ENCODE data around the gene DNM1. TPM values are rescaled to one million over a fixed set of nuclear protein-coding genes. Genes with fewer than 3 reads are reported as not detected.
A peak's percentile ranks its signal among the peaks of the same experiment; 100 is the strongest.

DNM1 gene
- total RNA-seq, 4 donors from 2014 or later, result 8.6 to 22.3 (median 14.4) TPM

DNA sequence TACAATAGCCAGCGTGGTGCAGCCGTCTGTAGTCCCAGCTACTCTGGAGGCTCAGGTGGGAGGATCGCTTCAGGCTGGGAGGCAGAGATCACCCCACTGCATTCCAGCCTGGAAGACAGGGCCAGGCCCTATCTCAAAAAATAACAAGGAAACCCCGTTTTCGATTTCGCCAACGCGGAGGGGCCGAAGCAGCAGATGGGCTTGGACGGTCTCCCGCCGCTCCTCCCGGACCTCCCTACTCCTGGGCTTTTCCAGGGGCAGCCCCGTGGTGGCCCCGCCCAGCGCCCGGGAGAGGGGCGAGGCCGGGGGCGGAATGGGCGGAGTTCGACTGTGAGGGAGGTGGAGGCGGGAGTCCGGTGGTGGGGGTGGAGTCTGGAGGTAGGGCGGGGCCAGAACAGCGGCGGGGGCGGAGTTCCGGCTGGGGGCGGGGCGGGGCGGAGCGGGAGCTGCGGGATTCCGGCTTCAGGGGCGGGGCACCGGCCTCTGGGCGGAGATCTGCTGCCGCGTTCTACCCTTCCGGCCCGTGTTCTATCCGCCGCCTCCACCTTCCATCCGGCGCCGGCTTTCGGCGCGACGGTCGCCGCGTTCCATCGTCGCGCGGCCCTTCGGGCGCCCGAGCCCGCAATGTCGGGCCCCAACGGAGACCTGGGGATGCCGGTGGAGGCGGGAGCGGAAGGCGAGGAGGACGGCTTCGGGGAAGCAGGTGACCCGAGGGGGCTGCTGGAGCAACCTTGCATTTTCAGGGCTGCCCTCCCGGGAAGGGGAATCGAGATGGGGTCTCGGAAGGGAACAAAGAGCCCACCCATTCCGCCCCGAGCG lies 43.2 kb upstream of the DNM1 start, which contains the start of gene BBLN:
Gene BBLN (plus strand): TSS at position 482 of the 819 bp plus-strand sequence. CDS start 143 bp downstream, at position 625.
- Histone ChIP-seq H3K9me3 (no peaks in the 10 kb centered on the region), H3K27ac (peak within 1 kb of the TSS; percentile 10 to 79 (median 76)), H3K27me3 (no peaks in the 10 kb centered on the region), H3K4me1 (peaks cover 0 to 30% (median 7%) of the 10 kb centered on the region in 3 donors), H3K4me3 (peak within 1 kb of the TSS; percentile 51 to 79), H3K36me3 (peaks cover 0 to 25% of the 10 kb centered on the region in 2 donors)
- TF ChIP-seq POLR2A (IDR thresholded peaks at IDR 0.05) (peak; percentile 43 to 56), POLR2AphosphoS5 (IDR thresholded peaks at IDR 0.05) (peak; percentile 26), EP300 (IDR thresholded peaks at IDR 0.05) (no peak)
- TF ChIP-seq, protein P1, sequence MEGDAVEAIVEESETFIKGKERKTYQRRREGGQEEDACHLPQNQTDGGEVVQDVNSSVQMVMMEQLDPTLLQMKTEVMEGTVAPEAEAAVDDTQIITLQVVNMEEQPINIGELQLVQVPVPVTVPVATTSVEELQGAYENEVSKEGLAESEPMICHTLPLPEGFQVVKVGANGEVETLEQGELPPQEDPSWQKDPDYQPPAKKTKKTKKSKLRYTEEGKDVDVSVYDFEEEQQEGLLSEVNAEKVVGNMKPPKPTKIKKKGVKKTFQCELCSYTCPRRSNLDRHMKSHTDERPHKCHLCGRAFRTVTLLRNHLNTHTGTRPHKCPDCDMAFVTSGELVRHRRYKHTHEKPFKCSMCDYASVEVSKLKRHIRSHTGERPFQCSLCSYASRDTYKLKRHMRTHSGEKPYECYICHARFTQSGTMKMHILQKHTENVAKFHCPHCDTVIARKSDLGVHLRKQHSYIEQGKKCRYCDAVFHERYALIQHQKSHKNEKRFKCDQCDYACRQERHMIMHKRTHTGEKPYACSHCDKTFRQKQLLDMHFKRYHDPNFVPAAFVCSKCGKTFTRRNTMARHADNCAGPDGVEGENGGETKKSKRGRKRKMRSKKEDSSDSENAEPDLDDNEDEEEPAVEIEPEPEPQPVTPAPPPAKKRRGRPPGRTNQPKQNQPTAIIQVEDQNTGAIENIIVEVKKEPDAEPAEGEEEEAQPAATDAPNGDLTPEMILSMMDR (IDR thresholded peaks at IDR 0.05), result no peak
- WGBS, 2 donors (ENCODE audit: low coverage in 1 of 2), result 0% methylated on average over 2 to 3 of the region's 77 CpGs
- peak; percentile 96 for ATAC-seq

DNA sequence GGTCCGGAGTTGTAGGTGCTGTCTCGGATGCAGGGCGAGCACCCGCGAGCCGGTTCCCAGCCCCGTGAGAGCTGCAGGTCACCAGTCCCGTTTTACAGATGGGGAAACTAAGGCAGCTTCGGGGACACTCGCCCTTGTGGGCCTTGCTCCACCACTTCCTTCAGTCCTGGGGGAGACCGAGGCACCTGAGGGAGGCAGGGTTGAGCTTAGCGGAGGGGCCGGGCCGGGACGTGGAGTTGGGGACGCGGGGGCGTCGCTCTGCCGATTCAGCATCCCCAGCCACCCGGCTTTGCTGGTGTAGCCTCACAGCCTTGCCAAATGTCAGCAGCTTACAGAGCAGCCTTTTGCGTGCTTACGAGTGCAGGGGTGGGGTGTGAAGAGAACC lies 42.6 kb upstream of the DNM1 start:
- peak overlapping the region; percentile 10 to 79 (median 76) for H3K27ac ChIP-seq
- H3K9me3 ChIP-seq, result no peaks in the 10 kb centered on the region
- H3K4me3 ChIP-seq, result peak overlapping the region; percentile 51 to 79
- H3K4me1 ChIP-seq, result peaks cover 0 to 30% (median 7%) of the 10 kb centered on the region in 3 donors
- 0% methylated on average over 1 of the region's 23 CpGs; no CpG with 5 or more reads in 1 of the 2 donors for WGBS, 2 donors (ENCODE audit: low coverage in 1 of 2)
- TF ChIP-seq POLR2A (IDR thresholded peaks at IDR 0.05), result no peak
- TF ChIP-seq, protein P1 (IDR thresholded peaks at IDR 0.05), result no peak
- TF ChIP-seq EP300 (IDR thresholded peaks at IDR 0.05), result no peak
- no peak for ATAC-seq
- peaks cover 0 to 31% of the 10 kb centered on the region in 2 donors for H3K36me3 ChIP-seq
- H3K27me3 ChIP-seq, result no peaks in the 10 kb centered on the region

DNA sequence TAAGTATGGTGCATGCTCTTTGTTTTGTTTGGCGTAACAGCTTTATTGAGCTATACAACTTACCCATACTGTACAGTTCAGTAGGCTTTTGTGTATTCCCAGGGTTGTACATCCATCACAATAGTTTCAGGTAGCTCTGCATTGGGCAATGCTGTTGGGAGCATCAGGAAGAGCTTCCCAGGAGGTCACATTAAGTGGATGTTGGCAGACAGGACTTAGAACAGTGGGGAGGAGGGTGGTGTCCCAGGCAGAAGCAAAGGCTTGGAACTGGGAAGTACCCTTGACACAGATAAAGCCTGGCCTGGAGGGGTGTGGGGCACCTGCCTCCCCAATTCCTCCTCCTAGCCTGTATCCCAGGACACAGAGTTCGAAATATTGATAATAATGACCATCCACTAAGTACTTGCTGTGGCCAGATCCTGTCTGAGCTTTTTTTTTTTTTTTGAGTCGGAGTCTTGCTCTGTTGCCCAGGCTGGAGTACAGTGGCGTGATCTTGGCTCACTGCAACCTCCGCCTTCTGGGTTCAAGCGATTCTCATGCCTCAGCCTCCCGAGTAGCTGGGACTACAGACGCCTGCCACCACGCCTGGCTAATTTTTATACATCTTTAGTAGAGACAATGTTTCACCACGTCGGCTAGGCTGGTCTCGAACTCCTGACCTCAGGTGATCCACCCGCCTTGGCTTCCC lies 41.8 kb upstream of the DNM1 start:
- H3K9me3 ChIP-seq, result no peaks in the 10 kb centered on the region
- peaks cover 0 to 30% (median 7%) of the 10 kb centered on the region in 3 donors for H3K4me1 ChIP-seq
- WGBS, 2 donors (ENCODE audit: low coverage in 1 of 2), result 87 to 96% methylated on average over 7 to 11 of the region's 13 CpGs
- no peak for TF ChIP-seq EP300 (IDR thresholded peaks at IDR 0.05)
- TF ChIP-seq, protein P1 (IDR thresholded peaks at IDR 0.05), result no peak
- TF ChIP-seq POLR2AphosphoS5 (IDR thresholded peaks at IDR 0.05), result no peak
- no peak for TF ChIP-seq POLR2A (IDR thresholded peaks at IDR 0.05)
- no peaks in the 10 kb centered on the region for H3K27me3 ChIP-seq
- H3K4me3 ChIP-seq, result no peak overlapping the region
- H3K36me3 ChIP-seq, result peaks cover 0 to 39% of the 10 kb centered on the region in 2 donors
- no peak overlapping the region for H3K27ac ChIP-seq
- ATAC-seq, result no peak

DNA sequence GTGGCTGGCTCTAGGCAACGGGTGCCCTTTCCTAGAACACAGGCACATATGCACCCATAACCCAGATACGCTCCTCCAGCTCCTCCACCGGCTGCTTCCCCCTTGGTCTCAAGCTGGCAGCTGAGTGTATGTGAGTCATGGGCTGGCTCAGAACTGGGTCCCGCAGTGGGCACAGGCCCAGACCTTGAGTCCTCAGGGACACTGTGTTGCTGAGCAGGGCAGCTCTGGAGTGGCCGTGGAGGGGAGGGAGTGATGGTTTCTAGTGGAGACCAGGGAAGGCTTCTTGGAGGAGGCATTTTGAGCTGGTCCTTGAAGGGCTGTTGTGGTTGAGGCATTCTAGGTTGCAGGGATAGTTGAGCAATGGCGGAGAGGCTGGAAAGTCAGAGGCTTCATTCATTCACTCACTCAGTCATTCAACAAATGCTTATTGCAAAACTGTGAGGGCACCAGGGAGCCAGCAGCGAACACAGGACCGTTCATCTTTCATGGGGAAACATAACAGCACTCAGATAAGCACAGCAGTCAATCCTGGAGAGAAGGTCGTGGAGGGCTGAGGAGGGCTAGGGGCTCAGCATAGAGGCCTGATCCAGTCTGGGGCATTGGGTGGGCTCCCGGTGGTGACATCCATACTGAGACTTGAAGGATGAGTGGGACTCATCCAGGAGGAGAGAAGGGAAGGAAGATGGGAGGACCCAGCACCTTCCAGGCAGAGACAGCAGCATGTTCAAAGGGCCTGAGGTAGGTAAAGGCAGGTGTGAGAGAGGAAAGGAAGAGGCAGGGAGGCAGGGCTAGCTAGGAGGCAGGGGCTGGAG lies 40.8 kb upstream of the DNM1 start:
- no peaks in the 10 kb centered on the region for H3K27me3 ChIP-seq
- no peak overlapping the region for H3K4me3 ChIP-seq
- no peak overlapping the region for H3K27ac ChIP-seq
- peaks cover 0 to 49% of the 10 kb centered on the region in 2 donors for H3K36me3 ChIP-seq
- no peaks in the 10 kb centered on the region for H3K9me3 ChIP-seq
- H3K4me1 ChIP-seq, result peaks cover 0 to 30% (median 7%) of the 10 kb centered on the region in 3 donors
- no peak for ATAC-seq
- 100% methylated on average over 1 of the region's 10 CpGs; no CpG with 5 or more reads in 1 of the 2 donors for WGBS, 2 donors (ENCODE audit: low coverage in 1 of 2)
- no peak for TF ChIP-seq POLR2AphosphoS5 (IDR thresholded peaks at IDR 0.05)
- TF ChIP-seq, protein P1 (IDR thresholded peaks at IDR 0.05), result no peak
- TF ChIP-seq EP300 (IDR thresholded peaks at IDR 0.05), result no peak
- TF ChIP-seq POLR2A (IDR thresholded peaks at IDR 0.05), result no peak
